RPMI7951 (cell line): ENCODE data around the gene HHIPL1. TPM values are rescaled to one million over a fixed set of nuclear protein-coding genes. Genes with fewer than 3 reads are reported as not detected.

ENCODE experiments used
- DNase-seq: peaks from one replicate; pipeline ENCODE4 v3.0.0-alpha.2; 2012; ENCODE audit warnings: low read depth
- total RNA-seq: library from RNA; depleted of rRNA; stranded (reverse); fragments of >200 nt; shearing (Covaris generic); gene quantifications from 2 replicates; pipeline ENCODE4 v1.2.3, GENCODE V29; 2014

Gene HHIPL1
- total RNA-seq, 1 experiment from 2014 or later, result 0.24 TPM

DNA sequence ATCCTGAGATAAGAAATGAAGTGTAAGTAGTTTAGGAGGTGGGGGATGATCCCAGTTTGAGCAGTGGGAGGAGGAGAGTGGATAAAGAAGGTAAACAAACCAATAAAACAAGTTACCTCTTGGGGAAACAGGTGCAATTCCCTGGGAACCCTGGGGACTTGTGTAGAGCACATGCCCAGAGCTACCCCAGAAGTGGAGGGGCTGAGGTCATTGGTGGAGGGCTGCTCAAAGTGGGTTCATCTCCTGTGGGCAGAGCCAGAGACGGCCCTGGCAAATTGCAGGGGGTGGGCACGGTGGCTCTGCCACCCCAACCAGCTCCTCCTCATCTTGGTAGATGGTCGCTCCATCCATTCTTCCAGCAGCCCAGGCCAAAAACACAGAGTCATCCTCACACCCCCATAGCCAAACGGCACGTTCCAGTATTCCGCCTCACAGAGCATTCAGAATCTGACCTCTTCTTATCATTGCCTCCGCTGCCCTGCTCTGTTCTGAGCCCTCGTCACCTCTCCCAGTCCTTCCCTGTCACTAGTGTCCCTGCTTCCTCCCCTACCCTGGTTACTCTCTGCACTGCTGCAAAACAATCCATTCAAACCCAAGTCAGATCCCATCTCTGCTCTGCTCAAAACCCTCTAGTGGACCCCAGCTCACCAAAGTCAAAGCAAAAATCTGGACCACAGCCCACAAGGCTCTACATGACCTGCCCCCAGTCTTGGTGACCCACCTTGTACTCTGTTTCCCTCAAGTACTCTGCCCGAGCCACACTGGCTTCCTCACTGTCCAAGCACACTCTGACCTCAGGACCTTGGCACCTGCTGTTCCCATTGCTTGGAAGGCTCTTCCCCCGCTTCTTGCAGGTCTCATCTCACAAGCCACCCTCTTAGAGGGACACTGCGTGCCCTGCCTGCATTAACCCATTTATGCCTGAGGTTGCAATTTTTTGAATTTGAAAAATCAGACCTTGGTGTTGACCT, 44.6 kb downstream of the HHIPL1 start:
- DNase-seq, result no peak

DNA sequence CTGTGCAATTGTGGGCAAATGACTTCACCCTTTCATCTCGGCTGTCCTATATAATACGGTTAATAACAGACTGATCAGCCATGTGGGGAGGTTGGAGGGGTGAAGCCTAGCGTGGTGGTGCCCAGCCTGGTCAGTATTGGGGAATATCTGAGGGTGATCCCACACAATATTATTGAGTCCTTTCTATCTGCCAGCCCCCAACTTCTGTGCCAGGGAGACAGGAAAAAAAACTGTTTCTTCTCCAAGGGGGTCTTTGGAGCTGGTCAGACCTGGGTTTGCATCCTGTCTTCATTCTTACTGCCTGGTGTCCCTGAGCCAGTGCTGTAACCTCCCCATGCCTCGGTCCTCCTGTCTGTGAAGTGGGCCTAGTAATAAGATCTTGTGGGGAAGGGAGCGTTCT, 45.7 kb downstream of the HHIPL1 start:
- no peak for DNase-seq

- DNase-seq, result no peak
These were observed 46.4 kb downstream of the HHIPL1 start for GRCh38 chr14:99691111-99691885.

GRCh38 chr14:99693918-99694317, 49.0 kb downstream of the HHIPL1 start:
- no peak for DNase-seq

- DNase-seq, result no peak
These were observed 52.0 kb downstream of the HHIPL1 start for GRCh38 chr14:99696929-99697328.

DNA sequence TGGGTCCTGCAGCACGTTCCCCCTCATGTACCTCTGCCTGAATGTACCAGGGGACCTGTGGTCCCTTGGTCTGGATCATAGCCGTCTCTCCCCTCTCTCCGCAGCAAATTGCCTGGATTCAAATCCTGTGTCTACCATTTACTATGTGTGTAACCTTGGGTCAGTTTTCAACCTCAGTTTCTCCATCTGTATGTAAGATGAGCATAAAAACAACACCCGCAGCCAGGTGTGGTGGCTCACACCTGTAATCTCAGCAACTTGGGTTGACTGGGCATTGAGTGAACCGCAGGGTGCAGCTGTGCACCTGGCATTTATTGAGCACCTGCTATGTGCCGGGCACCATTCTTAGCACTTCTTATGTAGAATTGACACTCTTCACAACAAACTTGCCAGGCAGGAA, 53.3 kb downstream of the HHIPL1 start:
- DNase-seq, result no peak

DNA sequence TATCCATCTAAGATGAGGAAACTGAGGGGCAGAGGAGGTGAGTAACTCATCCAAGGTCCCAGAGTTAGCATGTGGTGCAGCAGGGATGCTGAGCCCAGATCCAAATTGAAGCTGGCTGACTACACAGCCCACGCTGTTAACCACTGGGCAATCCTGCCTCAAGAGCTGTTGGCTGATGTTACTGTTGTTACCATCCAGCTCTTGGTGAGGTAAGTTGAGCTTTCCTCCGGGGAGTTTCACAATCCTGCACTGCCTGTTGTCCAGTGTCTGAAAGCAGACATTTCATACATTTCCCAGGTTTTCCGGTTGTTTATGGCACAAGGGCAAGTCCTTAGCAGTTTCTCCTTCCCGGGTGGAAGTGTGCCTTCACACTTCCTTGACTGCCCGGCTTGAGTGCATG, 53.7 kb downstream of the HHIPL1 start:
- DNase-seq, result no peak

DNA sequence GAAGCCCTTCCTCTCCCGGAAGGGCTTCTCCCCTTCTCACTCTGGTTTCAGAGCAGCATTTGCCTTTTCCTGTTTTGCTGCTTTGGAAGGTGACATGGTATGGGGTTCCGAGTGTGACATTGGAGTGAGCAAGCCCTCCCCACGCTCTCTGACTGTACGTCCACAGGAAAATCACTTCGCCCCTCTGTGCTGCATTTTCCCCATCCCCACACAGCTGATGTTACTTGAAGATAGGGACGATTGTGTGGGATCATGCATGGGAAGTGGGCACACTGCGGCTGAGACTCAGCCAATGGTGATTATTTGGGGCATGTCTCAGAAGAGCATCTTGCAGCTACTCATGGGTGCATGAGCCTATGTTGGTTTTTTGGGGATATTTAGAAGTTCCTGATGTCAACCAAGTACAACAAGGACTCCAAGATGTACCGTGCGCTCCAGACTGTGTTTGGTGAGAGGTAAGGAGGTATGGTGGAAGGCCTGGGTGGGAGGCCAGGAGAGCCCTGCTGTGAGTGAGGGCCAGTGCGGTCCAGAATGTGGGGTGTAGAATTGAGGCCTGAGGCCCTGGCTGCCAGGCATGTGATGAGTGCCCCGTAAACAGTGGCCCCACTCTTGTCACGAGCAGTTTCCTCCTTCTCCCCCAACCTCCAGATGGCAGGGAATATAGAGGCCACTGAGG, 54.3 kb downstream of the HHIPL1 start:
- DNase-seq, result no peak

DNA sequence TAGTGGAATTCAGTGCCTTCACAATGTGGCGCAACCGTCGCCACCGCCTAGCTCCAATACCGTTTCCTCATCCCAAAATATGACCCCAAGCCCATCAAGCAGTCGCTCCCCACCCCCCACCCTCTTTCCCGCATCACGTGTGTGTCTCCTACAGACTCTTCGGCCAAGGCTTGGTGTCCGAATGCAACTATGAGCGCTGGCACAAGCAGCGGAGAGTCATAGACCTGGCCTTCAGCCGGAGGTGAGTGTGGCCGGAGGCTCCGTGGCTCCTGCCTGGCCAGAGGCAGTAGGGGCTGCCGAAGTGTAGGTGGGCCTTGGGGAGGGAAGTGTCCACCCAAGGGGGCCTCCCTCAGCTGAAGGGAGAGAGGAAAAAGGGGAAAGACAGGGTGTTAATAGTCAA, 54.9 kb downstream of the HHIPL1 start:
- DNase-seq, result no peak

- no peak for DNase-seq
These were observed 55.5 kb downstream of the HHIPL1 start for GRCh38 chr14:99700379-99700778.

- DNase-seq, result no peak
These were observed 56.3 kb downstream of the HHIPL1 start for GRCh38 chr14:99701260-99701659.

DNA sequence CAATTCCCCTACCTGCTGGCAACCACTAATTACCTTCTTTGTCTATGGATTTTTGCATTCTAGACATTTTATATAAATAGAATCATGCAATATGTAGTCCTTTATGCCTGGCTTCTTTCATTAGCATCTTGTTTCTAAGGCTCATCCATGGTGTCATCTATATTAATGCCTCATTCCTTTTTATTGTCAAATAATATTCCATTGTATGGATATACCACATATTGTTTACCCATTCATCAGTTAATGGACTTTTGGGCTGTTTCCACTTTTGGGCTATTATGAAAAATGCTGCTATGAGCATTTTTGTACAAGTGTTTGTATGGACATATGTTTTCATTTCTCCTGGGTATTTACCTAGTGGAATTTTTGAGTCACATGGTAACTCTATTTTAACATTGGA, 57.2 kb downstream of the HHIPL1 start:
- no peak for DNase-seq

DNA sequence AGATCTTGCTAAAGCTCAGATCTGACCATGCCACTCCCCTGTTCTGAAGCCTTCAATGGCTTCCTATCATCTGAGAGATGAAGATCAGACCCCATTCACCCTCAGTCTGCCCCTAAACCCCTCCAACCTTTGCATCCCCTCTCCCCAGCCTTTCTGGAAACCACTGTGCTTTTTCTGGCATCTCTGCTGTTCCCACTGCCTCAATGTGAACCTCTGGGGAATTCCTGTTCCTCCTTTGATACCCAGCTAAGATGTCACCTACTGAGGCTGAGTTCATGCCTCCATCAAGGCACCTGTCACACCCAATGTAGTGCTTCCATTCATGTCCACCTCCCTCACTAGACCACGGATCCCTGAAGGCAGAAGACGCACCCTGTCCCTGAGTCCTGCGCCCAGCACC, 58.5 kb downstream of the HHIPL1 start:
- DNase-seq, result no peak

DNA sequence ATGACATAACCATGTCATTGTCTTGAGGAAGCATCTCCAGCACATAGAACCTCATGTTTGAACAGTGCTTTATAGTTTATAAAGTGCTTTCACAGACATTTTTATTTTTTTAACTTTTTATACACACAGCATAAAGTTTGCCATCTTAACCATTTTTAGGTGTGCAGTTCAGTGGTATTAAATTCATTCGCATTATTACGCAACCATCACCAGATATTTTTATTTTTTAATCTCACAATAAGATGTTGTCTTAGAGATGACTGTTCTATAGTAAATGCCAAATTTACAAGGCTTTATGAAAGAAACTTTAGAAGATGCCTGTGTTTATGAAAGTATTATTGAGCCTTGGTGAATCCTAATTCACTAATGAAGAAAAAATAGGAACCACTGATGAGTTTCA, 59.1 kb downstream of the HHIPL1 start:
- DNase-seq, result no peak

DNA sequence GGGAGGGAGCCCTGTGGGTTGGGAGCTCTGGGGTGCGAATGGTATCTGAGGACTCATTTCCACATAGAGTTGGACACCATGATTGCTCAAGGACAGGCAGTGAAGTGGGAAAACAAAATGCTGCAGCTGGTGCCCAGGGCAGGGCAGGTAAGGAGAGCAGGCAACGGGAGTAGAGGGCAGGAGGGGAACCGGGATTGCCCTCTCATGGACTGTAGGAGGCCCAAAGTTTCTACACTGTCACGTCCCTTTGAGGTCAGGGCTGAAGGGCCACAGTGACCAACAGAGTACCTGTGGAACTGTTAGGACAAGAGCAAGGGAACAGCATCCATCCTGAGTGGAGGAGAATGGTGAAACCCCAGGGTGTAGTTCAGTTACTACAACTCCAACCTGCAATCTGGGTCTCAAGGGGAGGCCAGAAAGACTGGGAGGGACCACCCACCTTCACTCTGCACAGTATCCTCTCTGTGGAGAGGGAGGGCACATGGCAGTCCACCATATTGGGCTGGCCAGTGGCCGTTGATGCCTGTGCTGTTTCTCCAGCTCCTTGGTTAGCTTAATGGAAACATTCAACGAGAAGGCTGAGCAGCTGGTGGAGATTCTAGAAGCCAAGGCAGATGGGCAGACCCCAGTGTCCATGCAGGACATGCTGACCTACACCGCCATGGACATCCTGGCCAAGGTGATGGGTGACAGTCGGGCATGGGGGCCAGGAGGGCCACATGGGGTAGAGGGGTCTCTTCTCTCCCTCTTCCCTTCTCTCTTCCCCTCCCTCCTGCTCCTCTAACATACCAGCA, 61.4 kb downstream of the HHIPL1 start:
- no peak for DNase-seq

- DNase-seq, result no peak
These were observed 62.5 kb downstream of the HHIPL1 start for GRCh38 chr14:99707420-99707819.

GRCh38 chr14:99707921-99708320, 63.0 kb downstream of the HHIPL1 start:
- no peak for DNase-seq

DNA sequence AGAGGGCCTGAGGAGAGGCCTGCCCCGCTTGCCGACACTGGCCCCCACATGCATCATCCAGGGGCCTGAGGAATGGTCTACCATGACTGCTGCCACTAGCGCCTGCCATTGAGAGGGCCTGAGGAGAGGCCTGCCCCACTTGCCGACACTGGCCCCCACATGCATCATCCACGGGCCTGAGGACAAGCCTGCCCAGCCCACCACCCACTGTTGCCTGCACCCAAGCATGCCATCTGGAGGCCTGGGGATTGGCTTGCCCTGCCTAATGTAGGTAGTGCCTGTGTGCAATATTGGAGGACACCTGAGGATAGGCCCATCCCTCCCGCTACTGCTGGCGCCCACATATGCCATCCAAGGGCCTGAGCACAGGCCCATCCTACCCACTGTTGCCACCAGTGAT, 63.5 kb downstream of the HHIPL1 start:
- no peak for DNase-seq

DNA sequence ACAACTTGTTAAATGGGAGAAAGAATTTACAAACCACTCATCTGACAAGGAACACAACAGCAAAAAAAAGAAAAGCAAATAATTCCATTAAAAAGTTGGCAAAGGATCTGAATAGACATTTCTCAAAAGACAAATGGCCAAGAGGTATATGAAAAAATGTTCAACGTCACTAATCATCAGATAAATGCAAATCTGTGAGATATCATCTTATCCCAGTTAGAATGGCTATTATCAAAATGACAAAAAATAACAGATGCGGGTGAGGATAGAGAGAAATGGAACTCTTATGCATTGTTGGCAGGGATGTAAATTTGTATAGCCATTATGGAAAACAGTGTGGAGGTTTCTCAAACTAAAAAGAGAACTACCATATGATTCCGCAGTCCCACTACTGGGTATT, 69.0 kb downstream of the HHIPL1 start:
- DNase-seq, result no peak

DNA sequence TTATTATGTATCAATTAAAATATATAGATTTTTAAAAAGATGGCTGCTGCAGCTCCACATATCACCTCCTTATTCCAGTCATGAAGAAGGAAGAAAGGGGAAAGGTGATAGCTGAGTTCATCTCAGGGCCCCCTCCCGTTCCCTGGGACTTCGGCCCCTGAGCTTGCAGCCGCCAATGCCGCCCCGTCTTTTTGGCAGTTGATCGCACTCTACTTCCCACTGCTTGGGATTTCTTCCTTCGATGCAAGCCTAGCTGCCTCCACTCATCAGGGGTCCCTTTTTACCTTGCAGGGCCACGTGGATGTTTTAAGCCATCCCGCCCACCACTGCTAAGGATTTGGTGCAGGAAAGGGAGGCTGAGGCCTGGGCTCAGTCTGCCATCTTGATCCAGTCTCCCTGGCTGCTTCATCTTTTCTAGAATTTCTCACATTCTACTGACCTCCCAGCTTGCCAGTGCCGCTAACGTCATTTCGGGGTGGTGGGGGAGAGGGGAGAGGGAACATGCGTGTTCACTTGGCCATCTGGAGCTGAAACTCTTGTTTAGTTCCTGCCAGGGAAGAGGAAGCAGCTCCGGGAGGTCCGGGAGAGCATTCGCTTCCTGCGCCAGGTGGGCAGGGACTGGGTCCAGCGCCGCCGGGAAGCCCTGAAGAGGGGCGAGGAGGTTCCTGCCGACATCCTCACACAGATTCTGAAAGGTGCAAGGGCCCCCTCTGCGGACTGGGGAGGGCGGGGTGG, 70.5 kb downstream of the HHIPL1 start:
- DNase-seq, result no peak
